K562 (cell line): ENCODE measurements around the gene TMSB10. TPM values are rescaled to one million over a fixed set of nuclear protein-coding genes. Genes with fewer than 3 reads are reported as not detected.
A peak's percentile ranks its signal among the peaks of the same experiment; 100 is the strongest.

Source experiments
- DPF2 ChIP-seq: fragments of 450-650 bp; IDR thresholded peaks from 2 replicates; pipeline ENCODE4 v1.6.1; 2016
- ESRRA ChIP-seq: fragments of 450-650 bp; IDR thresholded peaks from 2 replicates; pipeline ENCODE4 v1.6.1; 2014; ENCODE audit warnings: low read depth, mild to moderate bottlenecking, moderate library complexity, borderline replicate concordance
- HLTF ChIP-seq: fragments of 450-650 bp; IDR thresholded peaks from 2 replicates; pipeline ENCODE4 v1.6.1; 2016
- MCM3 ChIP-seq: fragments of 450-650 bp; IDR thresholded peaks from 2 replicates; pipeline ENCODE4 v1.6.1; 2016
- NCOR1 ChIP-seq: fragments of 450-650 bp; IDR thresholded peaks from 2 replicates; pipeline ENCODE4 v1.6.1; 2016; ENCODE audit warnings: mild to moderate bottlenecking, moderate library complexity
- NFYB ChIP-seq: IDR thresholded peaks from 2 replicates; pipeline ENCODE4 v1.6.1; 2011; ENCODE audit warnings: mild to moderate bottlenecking, moderate library complexity; ENCODE audit not compliant: insufficient read length; ENCODE audit errors: extremely low read depth
- NONO ChIP-seq, 2 experiments: fragments of 200-400 bp in 1 of 2; fragments of 450-650 bp in 1 of 2; formaldehyde crosslinking in 1 of 2; IDR thresholded peaks; 2 replicates each; pipeline ENCODE4 v1.6.1; 2017; ENCODE audit warnings: low read depth in 2 of 2, mild to moderate bottlenecking in 2 of 2, moderate library complexity in 2 of 2, low read length in 1 of 2
- STAT5B ChIP-seq: fragments of 250-450 bp; sonication (Bioruptor Pico); IDR thresholded peaks from 2 replicates; pipeline ENCODE4 v1.8.0; 2021; ENCODE audit warnings: mild to moderate bottlenecking, inconsistent platforms
- TAF15 ChIP-seq: fragments of 200-400 bp; formaldehyde crosslinking; IDR thresholded peaks from 2 replicates; pipeline ENCODE4 v1.6.1; 2017; ENCODE audit warnings: mild to moderate bottlenecking, low read depth, low read length, moderate library complexity
- ZKSCAN8 ChIP-seq: fragments of 200-800 bp; sonication (Bioruptor generic); IDR thresholded peaks from 2 replicates; pipeline ENCODE4 v1.6.1; 2016; ENCODE audit warnings: missing genetic modification characterization, missing compliant biosample characterization
- ZNF143 ChIP-seq: sonication (generic); formaldehyde crosslinking; IDR thresholded peaks from 2 replicates; pipeline ENCODE4 v1.9.0; 2022; ENCODE audit warnings: mild to moderate bottlenecking, missing genetic modification reagents
- ZNF165 ChIP-seq: fragments of 250-450 bp; sonication (Bioruptor Pico); IDR thresholded peaks from 2 replicates; pipeline ENCODE4 v1.4.0; 2020; ENCODE audit warnings: borderline replicate concordance
- ZNF232 ChIP-seq: sonication (generic); formaldehyde crosslinking; IDR thresholded peaks from 2 replicates; pipeline ENCODE4 v1.8.0; 2022; ENCODE audit warnings: mild to moderate bottlenecking, missing genetic modification reagents
- polyA plus RNA-seq, 8 experiments: library from polyadenylated mRNA; depleted of rRNA in 4 of 8; stranded (reverse) in 5 of 8; unstranded in 3 of 8; fragments of >200 nt; fragmentation: Nextera tagmentation in 2 of 8; fragmentation: Illumina TruSeq in 1 of 8; extraction: Ambion mirVana in 2 of 8; extraction: Trizol in 1 of 8; gene quantifications; 2 replicates each; pipeline versions ENCODE4 v1.2.1 to v1.2.3, GENCODE V29; 2011 to 2014; ENCODE audit warnings: inconsistent platforms in 1 of 8, missing spikeins in 1 of 8
- total RNA-seq, 7 experiments: library from RNA; depleted of rRNA in 6 of 7; stranded (reverse); fragments of >200 nt in 6 of 7; fragmentation: Illumina TruSeq in 2 of 7; extraction: Trizol in 2 of 7; gene quantifications; 2 replicates each; pipeline versions ENCODE4 v1.2.1 to v1.2.3, GENCODE V29; 2011 to 2021; ENCODE audit warnings: low replicate concordance in 1 of 7
- TF ChIP-seq, protein P1 (sequence below): fragments of 250-450 bp; sonication (Bioruptor Pico); IDR thresholded peaks from 2 replicates; pipeline ENCODE4 v1.9.0; 2021; ENCODE audit warnings: mild to moderate bottlenecking
- TF ChIP-seq, protein P2 (sequence below): fragments of 250-450 bp; sonication (Bioruptor Pico); IDR thresholded peaks from 2 replicates; pipeline ENCODE4 v1.9.0; 2021; ENCODE audit warnings: mild to moderate bottlenecking, inconsistent platforms
- TF ChIP-seq, protein P3 (sequence below): sonication (generic); formaldehyde crosslinking; IDR thresholded peaks from 2 replicates; pipeline ENCODE4 v1.9.0; 2022; ENCODE audit warnings: mild to moderate bottlenecking, missing genetic modification reagents
- TF ChIP-seq, protein P4 (sequence below): fragments of 450-650 bp; conservative IDR thresholded peaks from 2 replicates; pipeline ENCODE4 v1.6.1; 2016; ENCODE audit warnings: missing genetic modification characterization, low read depth, mild to moderate bottlenecking, control low read depth, missing compliant biosample characterization
- TF ChIP-seq, protein P5 (sequence below): fragments of 450-650 bp; IDR thresholded peaks from 2 replicates; pipeline ENCODE4 v1.6.1; 2018; ENCODE audit not compliant: partially characterized antibody

TMSB10 gene
- total and polyA plus RNA-seq, 9 of the 15 experiments (the other 6 are each of a cell fraction or from before 2014, with no cell fraction given): 382 to 2,226 (median 959) TPM

DNA sequence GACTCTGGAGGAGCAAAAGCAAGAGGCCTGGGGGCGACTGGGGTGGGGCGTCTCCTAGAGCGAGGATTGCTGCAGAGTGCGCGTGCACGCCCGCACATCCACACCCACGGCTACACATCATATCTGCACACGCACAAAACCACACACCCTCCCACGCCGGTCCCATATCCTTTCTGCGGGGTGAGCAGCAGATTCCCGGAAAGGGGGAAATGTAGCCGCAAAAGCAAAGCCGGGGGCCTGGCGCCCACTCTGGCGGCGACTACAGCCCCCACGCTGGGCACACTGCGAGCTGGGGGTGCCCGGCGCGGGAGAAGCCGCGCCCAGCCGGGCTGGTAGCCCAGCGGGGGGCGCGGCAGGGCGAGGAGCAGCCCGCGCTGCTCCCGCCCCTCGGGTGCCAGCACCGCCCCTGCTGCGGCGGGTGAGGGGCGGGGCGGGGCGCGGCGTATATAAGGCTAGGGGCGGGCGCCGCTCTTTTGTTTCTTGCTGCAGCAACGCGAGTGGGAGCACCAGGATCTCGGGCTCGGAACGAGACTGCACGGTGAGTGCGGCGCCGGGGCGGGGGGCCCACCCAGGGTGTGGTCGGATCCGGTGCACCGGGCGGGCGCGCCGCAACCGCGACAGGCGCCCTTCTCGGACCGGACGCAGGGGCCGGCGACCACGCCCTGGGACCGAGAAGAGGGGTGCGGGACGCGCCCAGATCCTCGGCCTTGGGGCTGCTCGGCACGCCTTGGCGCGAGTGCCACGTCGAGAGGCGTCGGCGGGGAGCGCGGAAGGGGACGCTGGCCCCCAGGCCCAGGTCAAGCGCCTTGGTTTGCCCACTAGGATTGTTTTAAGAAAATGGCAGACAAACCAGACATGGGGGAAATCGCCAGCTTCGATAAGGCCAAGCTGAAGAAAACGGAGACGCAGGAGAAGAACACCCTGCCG, at the start of gene TMSB10 (continued):
- TF ChIP-seq NCOR1: peak; percentile 23
- TF ChIP-seq, protein P1, sequence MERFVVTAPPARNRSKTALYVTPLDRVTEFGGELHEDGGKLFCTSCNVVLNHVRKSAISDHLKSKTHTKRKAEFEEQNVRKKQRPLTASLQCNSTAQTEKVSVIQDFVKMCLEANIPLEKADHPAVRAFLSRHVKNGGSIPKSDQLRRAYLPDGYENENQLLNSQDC (CRISPR knock-in tag): no peak
- TF ChIP-seq ZKSCAN8: no peak
- no peak for TF ChIP-seq NFYB
- TF ChIP-seq, protein P2, sequence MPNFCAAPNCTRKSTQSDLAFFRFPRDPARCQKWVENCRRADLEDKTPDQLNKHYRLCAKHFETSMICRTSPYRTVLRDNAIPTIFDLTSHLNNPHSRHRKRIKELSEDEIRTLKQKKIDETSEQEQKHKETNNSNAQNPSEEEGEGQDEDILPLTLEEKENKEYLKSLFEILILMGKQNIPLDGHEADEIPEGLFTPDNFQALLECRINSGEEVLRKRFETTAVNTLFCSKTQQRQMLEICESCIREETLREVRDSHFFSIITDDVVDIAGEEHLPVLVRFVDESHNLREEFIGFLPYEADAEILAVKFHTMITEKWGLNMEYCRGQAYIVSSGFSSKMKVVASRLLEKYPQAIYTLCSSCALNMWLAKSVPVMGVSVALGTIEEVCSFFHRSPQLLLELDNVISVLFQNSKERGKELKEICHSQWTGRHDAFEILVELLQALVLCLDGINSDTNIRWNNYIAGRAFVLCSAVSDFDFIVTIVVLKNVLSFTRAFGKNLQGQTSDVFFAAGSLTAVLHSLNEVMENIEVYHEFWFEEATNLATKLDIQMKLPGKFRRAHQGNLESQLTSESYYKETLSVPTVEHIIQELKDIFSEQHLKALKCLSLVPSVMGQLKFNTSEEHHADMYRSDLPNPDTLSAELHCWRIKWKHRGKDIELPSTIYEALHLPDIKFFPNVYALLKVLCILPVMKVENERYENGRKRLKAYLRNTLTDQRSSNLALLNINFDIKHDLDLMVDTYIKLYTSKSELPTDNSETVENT (CRISPR knock-in tag): no peak
- TF ChIP-seq TAF15: no peak
- TF ChIP-seq ZNF143 (CRISPR knock-in tag): no peak
- no peak for TF ChIP-seq ZNF165 (CRISPR knock-in tag)
- TF ChIP-seq STAT5B: no peak
- no peak; the same call in 1 of the 2 replicates for TF ChIP-seq HLTF
- TF ChIP-seq, protein P3, sequence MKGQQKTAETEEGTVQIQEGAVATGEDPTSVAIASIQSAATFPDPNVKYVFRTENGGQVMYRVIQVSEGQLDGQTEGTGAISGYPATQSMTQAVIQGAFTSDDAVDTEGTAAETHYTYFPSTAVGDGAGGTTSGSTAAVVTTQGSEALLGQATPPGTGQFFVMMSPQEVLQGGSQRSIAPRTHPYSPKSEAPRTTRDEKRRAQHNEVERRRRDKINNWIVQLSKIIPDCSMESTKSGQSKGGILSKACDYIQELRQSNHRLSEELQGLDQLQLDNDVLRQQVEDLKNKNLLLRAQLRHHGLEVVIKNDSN (CRISPR knock-in tag): no peak
- peak; percentile 69 for TF ChIP-seq DPF2
- TF ChIP-seq NONO (IDR thresholded peaks at IDR 0.05; ENCODE audit: low read depth in 2 of 2, low read length in 1 of 2): peak; percentile 20 to 99
- peak; percentile 36; the same call in 1 of the 2 replicates for TF ChIP-seq ESRRA
- TF ChIP-seq MCM3: no peak
- no peak for TF ChIP-seq ZNF232 (CRISPR knock-in tag)
- TF ChIP-seq, protein P4, sequence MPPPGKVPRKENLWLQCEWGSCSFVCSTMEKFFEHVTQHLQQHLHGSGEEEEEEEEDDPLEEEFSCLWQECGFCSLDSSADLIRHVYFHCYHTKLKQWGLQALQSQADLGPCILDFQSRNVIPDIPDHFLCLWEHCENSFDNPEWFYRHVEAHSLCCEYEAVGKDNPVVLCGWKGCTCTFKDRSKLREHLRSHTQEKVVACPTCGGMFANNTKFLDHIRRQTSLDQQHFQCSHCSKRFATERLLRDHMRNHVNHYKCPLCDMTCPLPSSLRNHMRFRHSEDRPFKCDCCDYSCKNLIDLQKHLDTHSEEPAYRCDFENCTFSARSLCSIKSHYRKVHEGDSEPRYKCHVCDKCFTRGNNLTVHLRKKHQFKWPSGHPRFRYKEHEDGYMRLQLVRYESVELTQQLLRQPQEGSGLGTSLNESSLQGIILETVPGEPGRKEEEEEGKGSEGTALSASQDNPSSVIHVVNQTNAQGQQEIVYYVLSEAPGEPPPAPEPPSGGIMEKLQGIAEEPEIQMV (tag): no peak
- TF ChIP-seq, protein P5, sequence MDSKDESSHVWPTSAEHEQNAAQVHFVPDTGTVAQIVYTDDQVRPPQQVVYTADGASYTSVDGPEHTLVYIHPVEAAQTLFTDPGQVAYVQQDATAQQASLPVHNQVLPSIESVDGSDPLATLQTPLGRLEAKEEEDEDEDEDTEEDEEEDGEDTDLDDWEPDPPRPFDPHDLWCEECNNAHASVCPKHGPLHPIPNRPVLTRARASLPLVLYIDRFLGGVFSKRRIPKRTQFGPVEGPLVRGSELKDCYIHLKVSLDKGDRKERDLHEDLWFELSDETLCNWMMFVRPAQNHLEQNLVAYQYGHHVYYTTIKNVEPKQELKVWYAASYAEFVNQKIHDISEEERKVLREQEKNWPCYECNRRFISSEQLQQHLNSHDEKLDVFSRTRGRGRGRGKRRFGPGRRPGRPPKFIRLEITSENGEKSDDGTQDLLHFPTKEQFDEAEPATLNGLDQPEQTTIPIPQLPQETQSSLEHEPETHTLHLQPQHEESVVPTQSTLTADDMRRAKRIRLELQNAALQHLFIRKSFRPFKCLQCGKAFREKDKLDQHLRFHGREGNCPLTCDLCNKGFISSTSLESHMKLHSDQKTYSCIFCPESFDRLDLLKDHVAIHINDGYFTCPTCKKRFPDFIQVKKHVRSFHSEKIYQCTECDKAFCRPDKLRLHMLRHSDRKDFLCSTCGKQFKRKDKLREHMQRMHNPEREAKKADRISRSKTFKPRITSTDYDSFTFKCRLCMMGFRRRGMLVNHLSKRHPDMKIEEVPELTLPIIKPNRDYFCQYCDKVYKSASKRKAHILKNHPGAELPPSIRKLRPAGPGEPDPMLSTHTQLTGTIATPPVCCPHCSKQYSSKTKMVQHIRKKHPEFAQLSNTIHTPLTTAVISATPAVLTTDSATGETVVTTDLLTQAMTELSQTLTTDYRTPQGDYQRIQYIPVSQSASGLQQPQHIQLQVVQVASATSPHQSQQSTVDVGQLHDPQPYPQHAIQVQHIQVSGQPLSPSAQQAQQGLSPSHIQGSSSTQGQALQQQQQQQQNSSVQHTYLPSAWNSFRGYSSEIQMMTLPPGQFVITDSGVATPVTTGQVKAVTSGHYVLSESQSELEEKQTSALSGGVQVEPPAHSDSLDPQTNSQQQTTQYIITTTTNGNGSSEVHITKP: peak; percentile 89
